Endothelial cell of umbilical vein (primary cell): ENCODE results near the gene MPZL2. TPM values are rescaled to one million over a fixed set of nuclear protein-coding genes. Genes with fewer than 3 reads are reported as not detected.

Experiments
- BruUV-seq: library from RNA; stranded (reverse); fragments of 400-500 nt; replicated peaks from 2 replicates; lab custom pipeline; 2021; lab: Mats Ljungman, UMichigan
- CTCF ChIA-PET: fragments of 300-600, 350-600 bp; sonication (Branson Sonifier 250); formaldehyde crosslinking; loops from one replicate; lab custom pipeline; 2021; ENCODE audit warnings: antibody characterized with exemption, inconsistent platforms; lab: Charles Lee
- POLR2A ChIA-PET: fragments of 300-600, 350-600 bp; sonication (Branson Sonifier 250); formaldehyde crosslinking; loops from one replicate; lab custom pipeline; 2021; ENCODE audit warnings: antibody characterized with exemption, inconsistent platforms; lab: Charles Lee
- DNase-seq: peaks from one replicate; pipeline ENCODE4 v3.0.0-alpha.2; 2011; ENCODE audit warnings: low read depth, low spot score
- FAIRE-seq: peaks from 2 replicates; lab custom pipeline; 2011; peaks lifted over from hg19 to GRCh38; lab: Jason Lieb, UNC
- H2AFZ ChIP-seq: 2 replicates; pipeline ENCODE4 v1.6.0; 2012; ENCODE audit warnings: low read depth, low read length, control low read depth, inconsistent platforms
- H3K27ac ChIP-seq: 2 replicates; pipeline ENCODE4 v1.5.1; 2011; ENCODE audit warnings: low read depth, mild to moderate bottlenecking, control low read depth, low read length, moderate library complexity; ENCODE audit not compliant: insufficient read depth
- H3K27me3 ChIP-seq, 2 experiments: 2 replicates each; pipeline versions ENCODE4 v1.6.0 to v1.6.1; 2011; ENCODE audit warnings: low read length in 2 of 2, mixed read lengths in 1 of 2; ENCODE audit not compliant: control insufficient read depth in 2 of 2, insufficient read depth in 2 of 2
- H3K36me3 ChIP-seq, 2 experiments: 2 replicates in 1 of 2; 3 replicates in 1 of 2; pipeline ENCODE4 v1.5.1; 2011; ENCODE audit warnings: low read length in 2 of 2, mild to moderate bottlenecking in 1 of 2, moderate library complexity in 1 of 2; ENCODE audit not compliant: control insufficient read depth in 2 of 2, insufficient read depth in 2 of 2; ENCODE audit errors: extremely low read depth in 1 of 2
- H3K4me1 ChIP-seq: 3 replicates; pipeline ENCODE4 v1.5.1; 2011; ENCODE audit warnings: mild to moderate bottlenecking, low read length; ENCODE audit not compliant: control insufficient read depth, insufficient read depth; ENCODE audit errors: extremely low read depth
- H3K4me2 ChIP-seq: 2 replicates; pipeline ENCODE4 v1.6.1; 2011; ENCODE audit warnings: low read length, control low read depth, mixed read lengths; ENCODE audit not compliant: insufficient read depth
- H3K4me3 ChIP-seq, 3 experiments: fragments of 200-600 bp in 1 of 3; sonication (generic), shearing (Covaris generic) in 1 of 3; replicated peaks in 1 of 3; 2 replicates each; pipeline ENCODE4 v1.5.1; 2011 to 2016; ENCODE audit warnings: control low read depth in 3 of 3, low read length in 3 of 3, mild to moderate bottlenecking in 2 of 3, inconsistent platforms in 1 of 3, low read depth in 1 of 3, moderate library complexity in 1 of 3; ENCODE audit not compliant: insufficient read depth in 1 of 3
- H3K79me2 ChIP-seq: 2 replicates; pipeline ENCODE4 v1.6.0; 2012; ENCODE audit warnings: low read length, inconsistent platforms; ENCODE audit not compliant: control insufficient read depth, insufficient read depth
- H3K9ac ChIP-seq: replicated peaks from 2 replicates; pipeline ENCODE3; 2011; ENCODE audit warnings: low read length, control low read depth; ENCODE audit not compliant: insufficient read depth; ENCODE audit errors: extremely low read depth
- H3K9me1 ChIP-seq: replicated peaks from 3 replicates; pipeline ENCODE4 v1.6.0; 2011; ENCODE audit warnings: mild to moderate bottlenecking, low read length; ENCODE audit not compliant: control insufficient read depth, insufficient read depth; ENCODE audit errors: extremely low read depth
- H3K9me3 ChIP-seq: replicated peaks from 2 replicates; pipeline ENCODE4 v1.5.1; 2012; ENCODE audit warnings: low read length, inconsistent platforms; ENCODE audit not compliant: control insufficient read depth, insufficient read depth
- H4K20me1 ChIP-seq: replicated peaks from 2 replicates; pipeline ENCODE3; 2011; ENCODE audit warnings: mild to moderate bottlenecking, low read length; ENCODE audit not compliant: control insufficient read depth, insufficient read depth; ENCODE audit errors: extremely low read depth
- FOS ChIP-seq: IDR thresholded peaks from 2 replicates; pipeline ENCODE4 v1.6.1; 2011; ENCODE audit warnings: mild to moderate bottlenecking, low read length, moderate library complexity, borderline replicate concordance; ENCODE audit not compliant: insufficient read depth
- JUN ChIP-seq: IDR thresholded peaks from 2 replicates; pipeline ENCODE4 v1.6.1; 2011; ENCODE audit warnings: borderline replicate concordance, low read depth; ENCODE audit not compliant: insufficient read length, insufficient read depth
- MYC ChIP-seq: IDR thresholded peaks from one replicate; pipeline ENCODE4 v1.6.1; 2011; ENCODE audit warnings: mild to moderate bottlenecking, low read depth, low read length
- dilution Hi-C: fragments of 300-500 bp; cut with MboI; formaldehyde crosslinking; loops from one replicate; pipeline ENCODE4 v1.15.0; 2019; ENCODE audit warnings: low sequenced_read_pairs; ENCODE audit not compliant: extremely low pct_ligation_motif_present
- intact Hi-C: fragments of 100-400 bp; cut with micrococcal nuclease; formaldehyde crosslinking; loops from one replicate; pipeline ENCODE4 v1.10.0; 2022
- polyA plus RNA-seq, 4 experiments: library from polyadenylated mRNA; depleted of rRNA in 3 of 4; stranded (reverse) in 3 of 4; unstranded in 1 of 4; fragments of >200 nt; gene quantifications; 2 replicates each; pipeline versions ENCODE4 v1.2.1 to v1.2.3, GENCODE V29; 2011 to 2012; ENCODE audit warnings: missing spikeins in 1 of 4
- total RNA-seq: library from RNA; stranded (reverse); gene quantifications from 2 replicates; pipeline ENCODE4 v1.2.3, GENCODE V29; 2021
- TF ChIP-seq, protein P1 (sequence below), 2 donors: IDR thresholded peaks; 1 replicate in 1 of 2; 2 replicates in 1 of 2; pipeline ENCODE4 v1.5.1; 2011; ENCODE audit warnings: low read length in 2 of 2, mild to moderate bottlenecking in 2 of 2, moderate library complexity in 2 of 2, control low read depth in 1 of 2, inconsistent platforms in 1 of 2, low read depth in 1 of 2; ENCODE audit not compliant: insufficient read depth in 1 of 2; ENCODE audit errors: extremely low read depth in 1 of 2
- TF ChIP-seq, protein P2 (sequence below): IDR thresholded peaks from 2 replicates; pipeline ENCODE4 v1.6.1; 2011; ENCODE audit not compliant: insufficient read depth, insufficient read length

Gene MPZL2
- total and polyA plus RNA-seq, 2 donors (not counting 3 experiments of a cell fraction or from before 2014, with no cell fraction given): 21.0 to 49.5 TPM

- DNase-seq (no peak), FAIRE-seq (no peak)
- ChIA-PET CTCF (interaction anchor here (0.5 to 12.3 kb wide), 17 partner anchors 8 to 235 kb away, joined by 3 to 235 read pairs (median 4); partner anchors contain the start of gene MPZL2), POLR2A (no interaction called here)
- Histone ChIP-seq H4K20me1 (no peaks in the 10 kb centered on the region), H3K4me3 (no peak overlapping the region), H3K4me1 (no peaks in the 10 kb centered on the region), H3K9me1 (no peaks in the 10 kb centered on the region), H3K27me3 (no peaks in the 10 kb centered on the region), H3K9me3 (no peaks in the 10 kb centered on the region), H3K27ac (no peak overlapping the region), H3K79me2 (no peaks in the 10 kb centered on the region), H2AFZ (no peak overlapping the region), H3K36me3 (no peaks in the 10 kb centered on the region), H3K9ac (no peak overlapping the region), H3K4me2 (no peak overlapping the region)
- TF ChIP-seq JUN (no peak), FOS (no peak), MYC (no peak)
- intact Hi-C loops (loop anchor here (1.0 to 5.0 kb wide), 5 partner anchors 27 to 276 kb away; partner anchors contain the start of genes IFT46 and MPZL2), dilution Hi-C loops (no loop called here)
- BruUV-seq: no TSS peak
Observed at GRCh38 chr11:118291477-118292135, 27.5 kb upstream of the MPZL2 start.

GRCh38 chr11:118290923-118291322 is 26.8 kb upstream of the MPZL2 start:
- FAIRE-seq (peak; percentile 68), DNase-seq (peak; percentile 68)
- no TSS peak for BruUV-seq
- intact Hi-C loops (loop anchor here (1.0 to 5.0 kb wide), 5 partner anchors 27 to 276 kb away; partner anchors contain the start of genes IFT46 and MPZL2), dilution Hi-C loops (no loop called here)
- Histone ChIP-seq H3K27ac (no peak overlapping the region), H2AFZ (no peak overlapping the region), H3K9me3 (no peaks in the 10 kb centered on the region), H4K20me1 (no peaks in the 10 kb centered on the region), H3K4me3 (no peak overlapping the region), H3K4me1 (no peaks in the 10 kb centered on the region), H3K4me2 (no peak overlapping the region), H3K27me3 (no peaks in the 10 kb centered on the region), H3K9me1 (no peaks in the 10 kb centered on the region), H3K9ac (no peak overlapping the region), H3K79me2 (no peaks in the 10 kb centered on the region), H3K36me3 (no peaks in the 10 kb centered on the region)
- POLR2A ChIA-PET: no interaction called here
- TF ChIP-seq, protein P1, sequence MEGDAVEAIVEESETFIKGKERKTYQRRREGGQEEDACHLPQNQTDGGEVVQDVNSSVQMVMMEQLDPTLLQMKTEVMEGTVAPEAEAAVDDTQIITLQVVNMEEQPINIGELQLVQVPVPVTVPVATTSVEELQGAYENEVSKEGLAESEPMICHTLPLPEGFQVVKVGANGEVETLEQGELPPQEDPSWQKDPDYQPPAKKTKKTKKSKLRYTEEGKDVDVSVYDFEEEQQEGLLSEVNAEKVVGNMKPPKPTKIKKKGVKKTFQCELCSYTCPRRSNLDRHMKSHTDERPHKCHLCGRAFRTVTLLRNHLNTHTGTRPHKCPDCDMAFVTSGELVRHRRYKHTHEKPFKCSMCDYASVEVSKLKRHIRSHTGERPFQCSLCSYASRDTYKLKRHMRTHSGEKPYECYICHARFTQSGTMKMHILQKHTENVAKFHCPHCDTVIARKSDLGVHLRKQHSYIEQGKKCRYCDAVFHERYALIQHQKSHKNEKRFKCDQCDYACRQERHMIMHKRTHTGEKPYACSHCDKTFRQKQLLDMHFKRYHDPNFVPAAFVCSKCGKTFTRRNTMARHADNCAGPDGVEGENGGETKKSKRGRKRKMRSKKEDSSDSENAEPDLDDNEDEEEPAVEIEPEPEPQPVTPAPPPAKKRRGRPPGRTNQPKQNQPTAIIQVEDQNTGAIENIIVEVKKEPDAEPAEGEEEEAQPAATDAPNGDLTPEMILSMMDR (IDR thresholded peaks at IDR 0.05; ENCODE audit: extremely low read depth in 1 of 2, insufficient read depth in 1 of 2, low read depth in 1 of 2, low read length in 2 of 2): peak; percentile 30 to 53
- TF ChIP-seq, protein P2, sequence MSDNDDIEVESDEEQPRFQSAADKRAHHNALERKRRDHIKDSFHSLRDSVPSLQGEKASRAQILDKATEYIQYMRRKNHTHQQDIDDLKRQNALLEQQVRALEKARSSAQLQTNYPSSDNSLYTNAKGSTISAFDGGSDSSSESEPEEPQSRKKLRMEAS: no peak
- CTCF ChIA-PET: interaction anchor here (0.7 to 12.3 kb wide), 16 partner anchors 8 to 148 kb away, joined by 3 to 235 read pairs (median 4); partner anchors contain the start of gene MPZL2
